ENCODE data around the gene GJC1. TPM values are rescaled to one million over a fixed set of nuclear protein-coding genes. Genes with fewer than 3 reads are reported as not detected.

The GJC1 gene
- polyA plus RNA-seq, 1 donor from 2014 or later = 8.0 TPM

- H4K20me1 ChIP-seq (ENCODE audit: insufficient read depth) = no peaks in the 10 kb centered on the region
- H3K79me2 ChIP-seq (replicated peaks; ENCODE audit: insufficient read depth, low read length) = no peaks in the 10 kb centered on the region
- no peak overlapping the region for H3K27ac ChIP-seq (ENCODE audit: low read length)
- H3K36me3 ChIP-seq (ENCODE audit: insufficient read depth, low read length) = no peaks in the 10 kb centered on the region
- H3K9ac ChIP-seq (ENCODE audit: low read length) = no peak overlapping the region
- H3K27me3 ChIP-seq (ENCODE audit: insufficient read depth, low read depth, low read length) = no peaks in the 10 kb centered on the region
- no peaks in the 10 kb centered on the region for H3K9me3 ChIP-seq (ENCODE audit: low read length)
- no peak overlapping the region for H3K4me2 ChIP-seq (ENCODE audit: low read length)
- no peak overlapping the region for H2AFZ ChIP-seq (ENCODE audit: low read depth, low read length)
- no peak overlapping the region for H3K4me3 ChIP-seq (ENCODE audit: low read length)
- H3K9me2 ChIP-seq (ENCODE audit: insufficient read depth, low read length) = no peaks in the 10 kb centered on the region
- no peak for TF ChIP-seq CTCF (IDR thresholded peaks at IDR 0.05; ENCODE audit: poor library complexity, severe bottlenecking)
- TF ChIP-seq POLR2AphosphoS5 (IDR thresholded peaks at IDR 0.05) = no peak
- H3F3A ChIP-seq (ENCODE audit: insufficient read depth, low read length, poor library complexity, severe bottlenecking) = no peaks in the 10 kb centered on the region
Measured at GRCh38 chr17:44862278-44862914, 32.3 kb upstream of the GJC1 start.

GRCh38 chr17:44859701-44860100 is 29.6 kb upstream of the GJC1 start:
- H3K9ac ChIP-seq (ENCODE audit: low read length) = no peak overlapping the region
- H3K4me2 ChIP-seq (ENCODE audit: low read length) = no peak overlapping the region
- no peaks in the 10 kb centered on the region for H4K20me1 ChIP-seq (ENCODE audit: insufficient read depth)
- H3K9me3 ChIP-seq (ENCODE audit: low read length) = no peaks in the 10 kb centered on the region
- no peaks in the 10 kb centered on the region for H3K9me2 ChIP-seq (ENCODE audit: insufficient read depth, low read length)
- H3K4me3 ChIP-seq (ENCODE audit: low read length) = no peak overlapping the region
- no peak overlapping the region for H2AFZ ChIP-seq (ENCODE audit: low read depth, low read length)
- no peaks in the 10 kb centered on the region for H3K27me3 ChIP-seq (ENCODE audit: insufficient read depth, low read depth, low read length)
- H3F3A ChIP-seq (ENCODE audit: insufficient read depth, low read length, poor library complexity, severe bottlenecking) = no peaks in the 10 kb centered on the region
- H3K27ac ChIP-seq (ENCODE audit: low read length) = no peak overlapping the region
- TF ChIP-seq REST (IDR thresholded peaks at IDR 0.05; ENCODE audit: borderline replicate concordance) (no peak), TAF1 (IDR thresholded peaks at IDR 0.05; ENCODE audit: low read depth) (no peak), EZH2 (IDR thresholded peaks at IDR 0.05; ENCODE audit: borderline replicate concordance, insufficient read depth, low read length, poor library complexity, severe bottlenecking) (no peak), POLR2AphosphoS5 (IDR thresholded peaks at IDR 0.05) (no peak), EP300 (conservative IDR thresholded peaks at IDR 0.05; ENCODE audit: poor library complexity, severe bottlenecking) (no peak), MXI1 (conservative IDR thresholded peaks at IDR 0.05; ENCODE audit: poor library complexity, severe bottlenecking) (no peak), SMC3 (conservative IDR thresholded peaks at IDR 0.05; ENCODE audit: poor library complexity) (no peak)
- no peaks in the 10 kb centered on the region for H3K79me2 ChIP-seq (replicated peaks; ENCODE audit: insufficient read depth, low read length)
- H3K36me3 ChIP-seq (ENCODE audit: insufficient read depth, low read length) = peaks cover 4% of the 10 kb centered on the region

- H2AFZ ChIP-seq (ENCODE audit: low read depth, low read length) = no peak overlapping the region
- H3K27me3 ChIP-seq (ENCODE audit: insufficient read depth, low read depth, low read length) = no peaks in the 10 kb centered on the region
- H3K4me2 ChIP-seq (ENCODE audit: low read length) = no peak overlapping the region
- H3K79me2 ChIP-seq (replicated peaks; ENCODE audit: insufficient read depth, low read length) = no peaks in the 10 kb centered on the region
- peaks cover 13% of the 10 kb centered on the region for H3K36me3 ChIP-seq (ENCODE audit: insufficient read depth, low read length)
- H3K4me3 ChIP-seq (ENCODE audit: low read length) = no peak overlapping the region
- no peak for TF ChIP-seq CTCF (IDR thresholded peaks at IDR 0.05; ENCODE audit: poor library complexity, severe bottlenecking)
- no peak for TF ChIP-seq RAD21 (conservative IDR thresholded peaks at IDR 0.05)
- TF ChIP-seq POLR2AphosphoS5 (IDR thresholded peaks at IDR 0.05) = no peak
- TF ChIP-seq SMC3 (conservative IDR thresholded peaks at IDR 0.05; ENCODE audit: poor library complexity) = no peak
- no peak for TF ChIP-seq REST (IDR thresholded peaks at IDR 0.05; ENCODE audit: borderline replicate concordance)
- TF ChIP-seq EZH2 (IDR thresholded peaks at IDR 0.05; ENCODE audit: borderline replicate concordance, insufficient read depth, low read length, poor library complexity, severe bottlenecking) = no peak
- no peak for TF ChIP-seq MXI1 (conservative IDR thresholded peaks at IDR 0.05; ENCODE audit: poor library complexity, severe bottlenecking)
- no peak for TF ChIP-seq TAF1 (IDR thresholded peaks at IDR 0.05; ENCODE audit: low read depth)
- no peak for TF ChIP-seq EP300 (conservative IDR thresholded peaks at IDR 0.05; ENCODE audit: poor library complexity, severe bottlenecking)
- H3K9me2 ChIP-seq (ENCODE audit: insufficient read depth, low read length) = no peaks in the 10 kb centered on the region
- no peak overlapping the region for H3K27ac ChIP-seq (ENCODE audit: low read length)
- H3K9ac ChIP-seq (ENCODE audit: low read length) = no peak overlapping the region
- H3F3A ChIP-seq (ENCODE audit: insufficient read depth, low read length, poor library complexity, severe bottlenecking) = no peaks in the 10 kb centered on the region
- H3K9me3 ChIP-seq (ENCODE audit: low read length) = no peaks in the 10 kb centered on the region
- no peaks in the 10 kb centered on the region for H4K20me1 ChIP-seq (ENCODE audit: insufficient read depth)
Measured at GRCh38 chr17:44854192-44854591, 24.1 kb upstream of the GJC1 start.
